Daoy (cell line): Measurements from ENCODE around the gene TMIGD3. TPM values are rescaled to one million over a fixed set of nuclear protein-coding genes. Genes with fewer than 3 reads are reported as not detected.
"Not testable (repeated sequence)": the region's sequence is repeated elsewhere in the genome, so short reads cannot be mapped to it uniquely, and the experiment has no call there.

Experiments used
- DNase-seq: peaks from one replicate; pipeline ENCODE4 v3.0.0-alpha.2; 2015; ENCODE audit warnings: low read depth
- total RNA-seq: library from RNA; depleted of rRNA; stranded (reverse); fragments of >200 nt; shearing (Covaris generic); gene quantifications from 2 replicates; pipeline ENCODE4 v1.2.3, GENCODE V29; 2014; rRNA removed

TMIGD3 gene
- not detected in 2 replicates for total RNA-seq

- no peak for DNase-seq
Observed at GRCh38 chr1:111503585-111504060, at the start of gene TMIGD3, which contains the start of gene ADORA3. Gene TMIGD3, minus strand, starts transcription at chr1:111503633. Its CDS starts 279 bp downstream, at chr1:111503354. Gene ADORA3, minus strand, starts transcription at chr1:111503633. Its CDS starts 279 bp downstream, at chr1:111503354.

DNA sequence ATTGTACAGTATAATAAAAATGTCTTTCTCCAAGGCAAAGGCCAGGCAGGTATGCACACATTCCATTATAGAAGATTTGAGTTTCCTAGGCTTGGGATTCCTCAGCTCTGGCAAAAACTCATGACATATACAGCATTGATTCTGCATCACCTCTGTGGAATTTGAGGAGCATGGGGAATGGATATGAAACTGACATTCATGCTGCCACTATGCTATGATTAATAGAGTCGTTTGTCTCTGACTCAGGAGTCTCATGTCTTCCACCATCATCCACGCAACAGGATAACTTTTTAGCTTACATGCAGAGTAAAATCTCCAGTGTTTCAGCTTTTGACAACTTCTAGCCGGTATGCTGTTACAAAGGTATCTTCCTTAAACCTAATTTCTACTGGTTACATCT, 49.8 kb upstream of the TMIGD3 start:
- peak; percentile 62 for DNase-seq

- DNase-seq = no peak
Observed at GRCh38 chr1:111552587-111552986, 49.2 kb upstream of the TMIGD3 start.

DNA sequence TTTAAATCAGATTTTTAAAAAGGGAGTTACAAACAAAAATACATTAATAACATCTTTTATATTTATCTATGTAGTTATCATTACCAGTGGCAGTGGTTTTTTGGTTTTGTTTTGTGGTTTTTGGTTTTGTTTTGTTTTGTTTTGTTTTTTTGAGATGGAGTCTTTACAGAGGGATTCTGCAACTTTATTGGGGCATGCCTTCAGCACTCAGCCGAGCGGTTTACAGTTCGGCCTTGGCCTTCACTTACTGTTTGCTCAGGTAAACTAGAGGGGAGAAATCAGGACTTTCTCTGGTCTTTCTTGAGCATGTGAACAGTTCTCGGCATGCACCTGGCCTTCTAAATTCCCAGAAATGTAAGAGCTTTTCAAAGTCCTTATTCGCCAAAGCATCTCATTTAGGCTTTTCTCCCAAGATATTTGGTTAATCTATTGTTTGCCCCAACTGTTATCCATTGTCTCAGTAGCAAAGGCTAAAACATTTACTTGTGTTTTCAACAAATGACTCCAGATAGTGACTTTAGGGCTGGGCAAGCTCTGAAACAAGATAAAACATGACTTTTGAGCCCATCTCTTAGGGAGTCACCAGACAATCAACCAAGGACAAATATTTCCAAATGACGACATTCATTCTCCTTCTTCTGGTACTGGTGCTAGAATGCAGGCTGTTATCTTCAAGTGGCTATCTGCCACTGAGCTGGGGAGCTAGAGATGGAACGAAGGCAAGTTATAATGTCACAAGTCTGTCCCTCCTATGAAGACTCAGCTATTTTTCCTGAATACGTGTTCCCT, 48.4 kb upstream of the TMIGD3 start:
- DNase-seq = no peak

DNA sequence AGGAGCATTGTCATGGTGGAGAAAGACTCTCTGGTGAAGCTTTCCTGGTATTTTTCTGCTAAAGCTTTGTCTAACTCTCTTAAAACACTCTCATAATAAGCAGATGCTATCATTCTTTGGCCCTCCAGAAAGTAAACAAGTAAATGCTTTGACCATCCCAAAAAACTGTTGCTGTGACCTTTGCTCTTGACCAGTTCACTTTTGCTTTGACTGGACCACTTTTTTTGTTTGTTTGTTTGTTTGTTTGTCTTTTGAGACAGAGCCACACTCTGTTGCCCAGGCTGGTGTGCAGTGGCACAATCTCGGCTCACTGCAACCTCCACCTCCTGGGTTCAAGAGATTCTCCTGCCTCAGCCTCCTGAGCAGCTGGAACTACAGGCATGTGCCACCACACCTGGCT, 44.4 kb upstream of the TMIGD3 start:
- not testable (repeated sequence) for DNase-seq

DNA sequence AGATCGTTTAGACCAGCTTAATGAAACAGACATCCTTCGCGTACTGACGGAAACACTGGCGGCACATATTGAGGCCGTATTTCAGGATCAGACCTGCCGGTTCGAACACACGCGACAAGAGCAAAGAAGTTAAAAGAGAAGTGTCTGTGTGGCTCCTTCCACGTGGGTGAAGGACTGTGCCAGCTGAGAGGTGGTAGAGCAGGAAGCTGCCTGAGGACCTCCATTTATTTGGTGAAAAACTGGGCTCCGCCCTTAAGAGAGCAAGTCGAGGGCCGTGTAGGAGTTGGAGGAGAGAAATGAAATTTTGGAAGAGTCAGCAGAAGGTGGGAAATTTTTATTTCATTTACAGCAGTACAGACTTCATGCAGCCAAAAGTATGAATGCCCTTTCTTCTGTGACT, 38.8 kb upstream of the TMIGD3 start:
- DNase-seq = no peak

DNA sequence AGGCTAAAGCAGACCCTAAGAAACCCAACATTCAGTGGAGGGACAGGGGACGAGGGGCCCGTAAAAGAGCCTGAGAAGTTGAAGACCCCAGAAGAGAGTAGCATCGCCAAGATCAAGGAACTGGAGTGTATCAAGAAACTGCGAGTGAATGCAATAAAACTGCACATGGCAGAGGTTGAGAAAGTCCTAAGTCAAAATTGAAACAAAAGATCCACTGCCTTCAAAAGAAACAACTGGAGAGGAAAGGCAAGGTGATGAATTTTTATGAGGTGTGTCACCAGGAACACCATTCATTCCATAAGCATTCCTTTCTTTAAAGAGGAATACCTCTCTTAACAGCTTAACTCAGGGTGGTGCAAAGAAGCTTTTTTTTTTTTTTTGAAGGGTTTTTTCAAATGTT, 38.3 kb upstream of the TMIGD3 start:
- peak; percentile 58 for DNase-seq

DNA sequence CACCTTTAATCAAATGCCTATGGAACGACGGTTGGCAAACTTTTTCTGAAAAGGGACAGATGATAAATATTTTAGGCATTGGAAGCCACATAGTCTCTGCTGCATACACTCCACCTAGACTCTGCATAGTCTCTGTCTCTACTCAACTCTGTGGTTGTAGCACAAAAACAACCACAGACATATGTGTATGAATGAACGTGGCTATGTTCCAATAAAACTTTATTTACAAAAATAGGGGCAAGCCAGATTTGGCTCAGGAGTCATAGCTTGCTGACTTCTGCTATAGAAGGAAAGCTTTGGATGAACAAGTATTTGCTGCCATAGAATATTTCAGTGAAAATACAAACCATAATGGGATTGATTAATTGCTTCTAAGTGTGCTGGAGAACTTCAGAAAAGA, 37.5 kb upstream of the TMIGD3 start:
- DNase-seq = no peak

- peak; percentile 86 for DNase-seq
Observed at GRCh38 chr1:111538343-111539025, 35.1 kb upstream of the TMIGD3 start.

DNA sequence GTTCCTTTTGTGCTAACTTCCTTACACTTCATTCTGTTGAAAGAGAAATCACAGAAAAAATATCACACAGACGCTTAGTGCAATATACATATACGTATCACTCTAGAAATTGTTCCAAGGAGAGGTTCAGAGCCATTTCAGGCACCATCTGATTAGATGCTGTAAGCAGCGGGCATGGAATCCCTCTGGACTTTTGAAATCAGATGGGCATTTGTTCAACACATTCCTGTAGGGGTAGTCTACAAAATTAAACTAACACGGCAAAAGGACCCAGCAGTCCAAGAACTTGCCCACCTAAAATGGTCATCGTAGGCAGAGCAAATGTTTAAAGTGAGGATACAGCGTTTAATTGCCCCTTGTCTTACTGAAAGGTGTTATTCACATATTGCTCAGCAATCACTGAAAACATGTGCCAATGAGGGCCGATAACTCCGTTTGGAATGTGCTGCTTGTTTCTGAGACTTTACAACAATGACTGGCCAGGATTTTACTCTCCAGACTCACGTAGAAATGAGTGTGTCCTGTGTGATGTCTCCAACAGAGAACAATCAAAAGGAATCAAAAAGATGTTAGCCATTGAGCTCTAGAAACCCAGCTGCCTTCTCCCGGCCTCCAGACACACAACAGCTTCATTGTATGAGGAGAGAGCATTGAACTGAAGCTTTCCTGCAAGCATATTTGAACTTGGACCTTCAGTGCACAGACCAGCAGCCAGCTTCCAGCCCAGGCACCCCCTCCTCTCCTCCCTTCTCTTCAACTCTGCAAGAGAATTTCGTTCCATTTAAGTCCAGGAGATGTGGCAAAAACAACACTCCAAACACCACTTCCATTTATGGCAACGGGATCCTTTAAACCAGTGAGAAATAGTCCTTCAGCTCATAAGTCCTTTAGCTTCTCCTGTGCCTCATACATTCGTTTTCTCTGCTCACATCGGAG, 32.1 kb upstream of the TMIGD3 start:
- DNase-seq = no peak

DNA sequence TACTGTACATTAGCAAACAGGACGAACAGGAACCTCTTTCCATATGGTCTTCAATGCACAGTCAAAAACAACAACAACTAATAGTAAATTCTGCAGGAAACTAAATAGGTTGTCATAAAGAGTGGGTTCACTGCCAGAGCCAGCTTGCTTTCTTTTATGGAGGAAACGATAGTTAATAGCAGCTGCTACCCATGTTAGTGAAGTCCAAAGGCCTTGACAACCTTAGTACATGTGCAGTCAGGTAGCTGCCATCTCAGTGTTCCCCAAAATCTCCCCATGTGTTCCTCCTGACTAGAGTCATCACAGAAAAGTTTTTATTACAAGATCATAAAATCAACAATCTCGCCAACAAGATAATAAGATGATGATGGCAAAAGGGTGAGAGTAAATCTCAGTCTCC, 16.6 kb upstream of the TMIGD3 start:
- DNase-seq = no peak

DNA sequence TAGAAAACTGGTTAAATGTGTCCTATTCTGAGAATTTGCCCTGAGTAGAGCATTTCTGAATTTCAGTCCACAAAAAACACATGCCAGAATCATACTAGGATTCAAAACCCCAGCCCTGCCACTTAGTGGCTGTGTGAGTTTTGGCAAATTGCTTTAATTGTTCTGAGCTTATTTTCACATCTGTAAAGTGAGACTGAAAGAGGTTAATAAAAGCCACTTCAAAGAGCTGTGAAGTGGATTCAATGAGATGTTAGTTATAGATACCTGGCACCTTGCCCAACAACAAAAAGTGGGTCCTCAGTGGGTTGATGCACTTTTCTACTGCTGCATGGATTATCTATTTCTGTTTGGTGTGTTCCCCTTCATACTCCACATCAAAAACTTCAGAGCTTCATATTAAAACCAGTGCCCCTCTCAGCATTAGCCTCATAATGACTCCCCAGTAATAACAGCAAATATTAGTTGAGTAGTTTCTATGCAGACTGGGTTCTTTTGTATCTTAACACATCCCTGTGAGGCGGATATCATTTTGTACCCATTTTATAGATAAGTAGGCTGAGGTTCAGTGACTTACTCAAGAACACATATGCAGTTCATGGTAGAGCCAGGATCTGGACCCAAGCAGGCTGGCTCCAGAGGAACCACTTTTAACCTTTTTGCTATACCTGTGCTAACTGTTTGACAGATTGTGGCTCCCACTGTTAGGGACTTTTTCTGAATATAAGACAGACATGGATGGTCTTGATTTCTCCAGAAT, 14.2 kb upstream of the TMIGD3 start:
- no peak for DNase-seq

DNA sequence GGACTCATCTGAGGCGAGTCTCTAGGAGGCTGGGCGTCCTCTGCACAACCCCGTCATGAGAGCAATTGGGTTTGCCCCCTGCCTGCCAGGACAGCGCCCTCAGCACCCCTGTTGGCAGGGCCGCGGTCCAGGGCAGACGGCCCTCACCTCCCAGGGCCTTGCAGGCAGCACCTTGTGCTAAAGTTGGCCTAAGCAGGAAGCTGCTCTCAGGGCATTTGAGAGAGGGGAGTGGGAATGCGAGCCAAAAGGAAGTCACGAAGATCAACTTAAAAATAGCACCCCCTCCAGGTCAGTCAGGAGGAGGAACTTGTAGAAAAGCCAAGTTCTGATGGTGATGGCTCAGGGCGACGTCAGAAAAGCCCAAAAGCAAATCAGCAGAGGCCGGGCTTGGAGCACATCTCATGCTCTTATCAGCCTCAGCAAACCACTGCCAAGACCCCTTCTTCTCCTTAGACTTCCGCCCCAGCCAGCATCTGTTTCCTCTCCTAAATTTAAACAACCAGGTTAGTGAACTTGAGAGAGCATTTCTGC, 12.6 kb upstream of the TMIGD3 start:
- peak; percentile 65 for DNase-seq

DNA sequence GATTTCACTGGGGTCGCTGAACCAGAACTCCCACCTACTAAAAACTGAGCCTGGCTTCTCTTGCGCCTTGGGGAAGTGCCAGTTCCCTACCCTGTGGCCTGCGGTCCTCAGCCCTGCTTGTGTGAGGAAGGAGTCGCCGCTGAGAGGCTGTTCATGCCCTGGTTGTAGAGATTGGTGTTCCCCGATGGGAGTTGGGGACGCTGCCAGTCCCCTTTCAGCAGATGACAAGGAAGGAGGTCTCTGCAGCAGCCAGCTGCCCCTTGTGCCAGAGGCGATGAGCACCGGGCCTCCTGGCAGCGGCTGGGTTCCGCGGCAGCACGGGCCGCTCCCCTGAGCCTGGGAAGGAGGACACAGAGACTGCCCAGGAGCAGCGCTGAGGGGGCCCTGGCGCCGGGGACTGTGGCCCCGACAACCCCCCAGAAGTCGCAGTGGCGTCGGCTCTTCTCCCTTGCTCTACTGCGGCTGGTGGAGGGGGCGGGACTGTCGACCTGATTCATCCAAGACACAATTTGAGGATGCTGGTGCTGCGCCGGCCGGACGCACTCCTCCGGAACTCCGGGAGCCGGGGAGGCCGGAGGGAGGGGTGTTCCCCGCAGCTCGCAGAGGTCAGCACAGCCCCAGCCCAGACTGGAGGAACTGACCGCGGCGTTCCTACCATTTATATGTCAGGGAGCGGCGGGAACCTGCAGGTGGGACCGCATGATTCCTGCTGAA, 12.0 kb upstream of the TMIGD3 start:
- peak; percentile 30 for DNase-seq

- no peak for DNase-seq
Observed at GRCh38 chr1:111513410-111514020, 10.1 kb upstream of the TMIGD3 start.

- DNase-seq = no peak
Observed at GRCh38 chr1:111512931-111513330, 9.5 kb upstream of the TMIGD3 start.

DNA sequence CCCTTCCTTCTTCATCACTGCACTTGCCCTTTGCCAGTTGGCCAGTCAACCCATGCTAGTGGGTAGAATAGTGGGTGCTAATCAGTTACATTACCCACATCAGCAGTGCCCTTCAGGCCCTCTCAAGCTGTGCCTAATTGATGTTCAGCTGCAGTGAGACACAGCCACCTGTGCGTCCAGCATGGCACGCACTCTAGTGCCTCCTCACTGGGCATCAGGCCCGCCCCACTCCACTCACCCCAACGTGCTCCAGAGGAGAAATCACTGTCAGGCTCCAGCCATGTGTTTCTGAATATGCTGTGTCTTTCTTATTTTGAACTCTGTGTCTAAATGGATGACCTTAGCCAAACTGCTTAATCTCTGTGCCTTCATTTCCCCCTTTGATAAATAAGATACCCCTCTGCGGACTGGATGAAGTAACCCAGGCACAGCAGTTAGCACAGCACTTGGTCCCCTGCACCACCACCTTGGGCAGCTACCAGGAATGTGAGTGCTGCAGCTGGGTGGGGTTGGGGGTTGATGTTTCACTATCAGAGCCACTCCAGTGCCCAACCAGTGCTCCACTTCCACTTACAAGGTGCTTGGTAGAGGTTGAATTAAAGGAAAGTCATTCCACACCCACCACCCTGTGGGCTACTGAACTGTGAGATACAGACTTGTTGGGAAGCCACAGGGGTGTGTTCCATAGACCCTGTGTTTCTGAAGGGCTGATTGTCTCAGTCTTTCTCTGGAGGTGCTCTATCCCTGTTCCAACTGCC, 8.9 kb upstream of the TMIGD3 start:
- DNase-seq = no peak

- DNase-seq = no peak
Observed at GRCh38 chr1:111511370-111511769, 7.9 kb upstream of the TMIGD3 start.

- DNase-seq = no peak
Observed at GRCh38 chr1:111509997-111510375, 6.6 kb upstream of the TMIGD3 start.
